ENCODE measurements around the gene AOC3.
"Not testable (repeated sequence)": the region's sequence is repeated elsewhere in the genome, so short reads cannot be mapped to it uniquely, and the experiment has no call there.

AOC3 gene

DNA sequence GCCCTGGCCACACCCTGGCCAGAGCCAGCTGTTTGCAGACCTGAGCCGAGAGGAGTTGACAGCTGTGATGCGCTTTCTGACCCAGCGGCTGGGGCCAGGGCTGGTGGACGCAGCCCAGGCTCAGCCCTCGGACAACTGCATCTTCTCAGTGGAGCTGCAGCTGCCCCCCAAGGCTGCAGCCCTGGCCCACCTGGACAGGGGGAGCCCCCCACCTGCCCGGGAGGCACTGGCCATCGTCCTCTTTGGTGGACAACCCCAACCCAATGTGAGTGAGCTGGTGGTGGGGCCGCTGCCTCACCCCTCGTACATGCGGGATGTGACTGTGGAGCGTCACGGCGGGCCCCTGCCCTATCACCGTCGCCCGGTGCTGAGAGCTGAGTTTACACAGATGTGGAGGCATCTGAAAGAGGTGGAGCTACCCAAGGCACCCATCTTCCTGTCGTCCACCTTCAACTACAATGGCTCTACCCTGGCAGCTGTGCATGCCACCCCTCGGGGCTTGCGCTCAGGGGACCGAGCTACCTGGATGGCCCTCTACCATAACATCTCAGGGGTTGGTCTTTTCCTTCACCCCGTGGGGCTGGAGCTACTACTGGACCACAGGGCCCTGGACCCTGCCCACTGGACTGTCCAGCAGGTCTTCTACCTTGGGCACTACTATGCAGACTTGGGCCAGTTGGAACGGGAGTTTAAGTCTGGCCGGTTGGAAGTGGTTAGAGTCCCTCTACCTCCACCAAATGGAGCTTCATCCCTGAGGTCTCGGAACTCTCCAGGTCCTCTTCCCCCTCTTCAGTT, 6.0 kb upstream of the AOC3 start:
- DNase-seq: no peak

DNA sequence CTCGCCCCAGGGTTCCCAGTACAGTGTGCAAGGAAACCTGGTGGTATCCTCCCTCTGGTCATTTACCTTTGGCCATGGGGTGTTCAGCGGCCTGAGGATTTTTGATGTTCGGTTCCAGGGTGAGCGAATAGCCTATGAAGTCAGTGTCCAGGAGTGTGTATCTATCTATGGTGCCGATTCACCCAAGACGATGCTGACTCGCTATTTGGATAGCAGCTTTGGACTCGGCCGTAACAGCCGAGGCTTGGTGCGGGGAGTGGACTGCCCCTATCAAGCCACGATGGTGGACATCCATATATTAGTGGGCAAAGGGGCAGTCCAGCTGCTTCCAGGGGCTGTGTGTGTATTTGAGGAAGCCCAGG, 5.5 kb upstream of the AOC3 start:
- no peak for DNase-seq

DNA sequence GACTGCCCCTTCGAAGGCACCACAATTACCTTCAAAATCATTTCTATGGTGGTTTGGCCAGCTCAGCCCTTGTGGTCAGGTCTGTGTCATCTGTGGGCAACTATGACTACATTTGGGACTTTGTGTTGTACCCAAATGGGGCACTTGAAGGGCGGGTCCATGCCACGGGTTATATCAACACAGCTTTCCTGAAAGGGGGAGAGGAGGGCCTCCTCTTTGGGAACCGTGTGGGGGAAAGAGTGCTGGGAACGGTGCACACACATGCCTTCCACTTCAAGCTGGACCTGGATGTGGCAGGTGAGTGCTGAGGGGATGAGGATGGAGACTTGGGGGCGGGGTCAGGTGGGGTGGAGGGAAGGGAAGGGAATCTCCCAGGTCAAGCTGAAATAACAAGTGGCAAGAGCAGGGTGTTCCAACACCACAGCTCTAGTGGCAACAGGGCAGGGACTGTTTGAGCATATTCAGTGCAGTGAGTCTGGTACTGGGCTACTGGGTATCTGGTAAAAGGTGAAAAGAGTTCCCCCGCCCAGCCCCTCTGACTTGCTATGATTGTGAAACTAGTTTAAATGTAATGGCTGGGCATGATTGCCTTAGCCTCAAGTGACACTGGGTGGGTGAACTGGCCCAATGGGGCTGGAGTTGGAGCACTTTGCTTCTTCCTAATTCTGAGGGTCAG, 4.9 kb upstream of the AOC3 start:
- DNase-seq: peak; percentile 68

DNA sequence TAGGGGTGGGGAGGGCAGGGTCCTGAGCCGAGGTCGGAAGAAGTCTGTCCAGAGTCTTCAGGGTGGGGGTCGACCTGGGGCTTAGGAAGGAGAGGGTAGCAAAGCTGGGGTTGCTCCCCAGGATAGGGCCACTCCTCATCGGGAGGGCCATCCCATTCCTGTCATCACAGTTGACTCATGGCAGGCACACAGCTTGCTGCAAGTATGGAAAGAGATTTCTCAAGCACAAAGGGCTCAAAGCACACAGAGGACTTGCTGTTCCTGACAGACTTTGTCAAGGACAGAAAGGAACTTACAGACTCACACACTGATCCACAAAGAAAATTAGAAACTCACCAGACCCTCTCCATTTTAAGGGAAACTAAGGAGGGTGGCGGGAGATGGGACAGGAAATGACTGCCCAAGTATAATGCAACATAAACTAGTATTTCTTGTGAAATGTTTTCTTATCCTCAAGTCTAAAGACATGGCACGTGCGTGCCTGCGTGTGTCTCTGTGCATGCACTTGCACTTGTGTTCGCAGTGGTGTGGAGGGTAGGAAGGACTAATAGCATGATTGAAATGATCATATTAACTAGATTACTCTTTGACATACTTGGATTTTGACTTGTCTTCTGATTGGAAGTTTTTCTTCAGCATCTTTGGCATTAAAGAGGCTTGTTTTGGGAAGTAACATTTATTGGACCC, 4.3 kb upstream of the AOC3 start:
- no peak for DNase-seq

DNA sequence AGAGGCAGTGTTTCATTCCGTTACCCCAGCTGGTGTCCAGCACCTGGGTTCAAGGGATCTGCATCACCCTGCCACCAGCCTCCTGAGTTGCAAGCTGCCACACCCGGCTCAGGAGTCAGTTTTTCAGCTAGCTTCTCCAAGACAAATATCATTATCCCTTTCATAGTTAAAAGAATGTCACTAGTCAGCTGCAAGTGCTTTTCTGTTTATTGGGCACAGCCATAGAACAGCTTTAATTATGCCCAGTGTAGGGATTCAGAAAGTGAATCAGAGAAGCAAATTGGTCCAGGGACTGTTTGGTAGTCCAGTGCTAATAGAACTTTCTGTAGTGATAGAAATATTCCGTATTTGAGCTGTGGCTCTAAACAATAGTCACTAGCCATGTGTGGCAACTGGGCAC, 2.9 kb upstream of the AOC3 start:
- DNase-seq: no peak

DNA sequence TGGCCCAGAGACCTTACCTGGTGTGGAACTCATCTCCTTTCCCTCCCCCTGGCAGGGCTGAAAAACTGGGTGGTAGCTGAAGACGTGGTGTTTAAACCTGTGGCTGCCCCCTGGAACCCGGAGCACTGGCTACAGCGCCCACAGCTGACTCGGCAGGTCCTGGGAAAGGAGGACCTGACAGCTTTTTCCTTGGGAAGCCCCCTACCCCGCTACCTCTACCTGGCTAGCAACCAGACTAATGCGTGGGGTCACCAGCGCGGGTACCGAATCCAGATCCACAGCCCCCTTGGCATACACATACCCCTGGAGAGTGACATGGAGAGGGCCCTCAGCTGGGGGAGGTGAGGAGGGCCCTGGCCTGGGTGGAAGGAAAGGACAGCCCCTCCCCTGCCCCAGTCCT, 2.0 kb upstream of the AOC3 start:
- no peak for DNase-seq

DNA sequence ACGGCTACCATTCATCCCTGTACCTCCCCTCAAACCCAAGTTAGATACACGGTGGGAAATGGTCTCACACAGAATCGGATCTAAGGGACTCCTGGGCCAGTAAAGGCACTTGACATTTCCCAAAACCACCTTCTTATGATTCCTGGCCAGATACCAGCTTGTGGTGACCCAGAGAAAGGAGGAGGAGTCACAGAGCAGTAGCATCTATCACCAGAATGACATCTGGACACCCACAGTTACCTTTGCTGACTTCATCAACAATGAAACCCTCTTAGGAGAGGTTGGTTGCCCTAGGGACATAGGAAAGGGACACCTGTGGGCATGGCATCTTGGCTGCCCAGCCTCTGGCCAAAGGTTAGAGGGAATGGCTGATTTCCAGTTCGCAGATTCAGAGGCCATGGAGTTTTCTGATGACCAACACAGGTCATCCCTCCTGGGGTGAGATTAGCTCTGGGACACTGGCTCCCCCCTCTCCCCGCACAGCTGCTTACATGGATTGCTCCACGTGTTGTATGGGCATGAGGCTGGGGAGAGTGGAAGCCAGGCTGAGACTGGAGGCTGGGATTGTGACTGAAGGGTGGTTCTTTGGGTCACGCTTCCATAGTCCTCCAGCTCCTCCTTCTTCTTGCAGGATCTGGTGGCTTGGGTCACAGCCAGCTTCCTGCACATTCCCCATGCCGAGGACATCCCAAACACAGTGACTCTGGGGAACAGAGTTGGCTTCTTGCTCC, 1.4 kb upstream of the AOC3 start:
- DNase-seq: no peak

DNA sequence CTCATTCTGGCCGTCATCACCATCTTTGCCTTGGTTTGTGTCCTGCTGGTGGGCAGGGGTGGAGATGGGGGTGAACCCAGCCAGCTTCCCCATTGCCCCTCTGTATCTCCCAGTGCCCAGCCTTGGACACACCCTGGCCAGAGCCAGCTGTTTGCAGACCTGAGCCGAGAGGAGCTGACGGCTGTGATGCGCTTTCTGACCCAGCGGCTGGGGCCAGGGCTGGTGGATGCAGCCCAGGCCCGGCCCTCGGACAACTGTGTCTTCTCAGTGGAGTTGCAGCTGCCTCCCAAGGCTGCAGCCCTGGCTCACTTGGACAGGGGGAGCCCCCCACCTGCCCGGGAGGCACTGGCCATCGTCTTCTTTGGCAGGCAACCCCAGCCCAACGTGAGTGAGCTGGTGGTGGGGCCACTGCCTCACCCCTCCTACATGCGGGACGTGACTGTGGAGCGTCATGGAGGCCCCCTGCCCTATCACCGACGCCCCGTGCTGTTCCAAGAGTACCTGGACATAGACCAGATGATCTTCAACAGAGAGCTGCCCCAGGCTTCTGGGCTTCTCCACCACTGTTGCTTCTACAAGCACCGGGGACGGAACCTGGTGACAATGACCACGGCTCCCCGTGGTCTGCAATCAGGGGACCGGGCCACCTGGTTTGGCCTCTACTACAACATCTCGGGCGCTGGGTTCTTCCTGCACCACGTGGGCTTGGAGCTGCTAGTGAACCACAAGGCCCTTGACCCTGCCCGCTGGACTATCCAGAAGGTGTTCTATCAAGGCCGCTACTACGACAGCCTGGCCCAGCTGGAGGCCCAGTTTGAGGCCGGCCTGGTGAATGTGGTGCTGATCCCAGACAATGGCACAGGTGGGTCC, 607 bp downstream of the AOC3 start:
- DNase-seq: not testable (repeated sequence)

DNA sequence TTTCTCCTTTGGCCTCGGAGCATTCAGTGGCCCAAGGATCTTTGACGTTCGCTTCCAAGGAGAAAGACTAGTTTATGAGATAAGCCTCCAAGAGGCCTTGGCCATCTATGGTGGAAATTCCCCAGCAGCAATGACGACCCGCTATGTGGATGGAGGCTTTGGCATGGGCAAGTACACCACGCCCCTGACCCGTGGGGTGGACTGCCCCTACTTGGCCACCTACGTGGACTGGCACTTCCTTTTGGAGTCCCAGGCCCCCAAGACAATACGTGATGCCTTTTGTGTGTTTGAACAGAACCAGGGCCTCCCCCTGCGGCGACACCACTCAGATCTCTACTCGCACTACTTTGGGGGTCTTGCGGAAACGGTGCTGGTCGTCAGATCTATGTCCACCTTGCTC, 1.4 kb downstream of the AOC3 start:
- DNase-seq: no peak

DNA sequence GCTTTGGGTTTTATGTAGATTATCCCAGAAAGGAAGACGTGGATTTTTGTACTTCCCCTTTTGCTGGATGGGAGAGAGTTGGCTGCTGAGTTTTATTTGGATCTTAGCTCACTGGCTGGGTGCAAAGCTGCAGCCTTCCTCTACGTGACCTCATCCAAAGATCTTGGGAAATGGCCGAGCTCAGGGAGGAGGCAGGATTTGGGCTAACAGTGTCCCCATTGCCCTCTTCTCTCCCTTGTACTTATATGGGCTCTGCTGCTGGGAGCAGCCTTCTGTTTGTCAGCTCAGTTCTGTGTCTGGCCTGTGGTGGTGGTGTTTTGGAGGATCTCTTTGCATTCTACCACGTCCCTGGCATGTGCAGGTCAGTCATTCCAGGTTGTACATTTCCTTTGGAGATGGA, 2.0 kb downstream of the AOC3 start:
- DNase-seq: no peak

DNA sequence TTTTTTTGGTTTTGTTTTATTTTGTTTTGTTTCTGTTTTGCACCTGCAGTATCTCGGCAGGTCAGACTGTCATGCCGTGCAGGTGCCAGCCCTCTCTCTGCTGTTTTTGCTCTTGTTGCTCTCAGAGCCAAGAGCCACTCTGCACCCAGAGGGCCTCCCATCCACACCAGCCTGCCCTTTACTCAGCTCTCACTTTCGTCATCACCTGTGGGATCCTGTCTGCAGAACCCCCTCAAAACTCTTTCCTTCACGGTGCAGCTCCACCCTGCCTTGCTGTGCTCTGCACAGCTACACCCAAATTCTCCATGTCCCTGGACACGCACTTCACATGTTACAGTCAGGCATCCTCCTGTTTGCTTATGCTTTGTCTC, 2.6 kb downstream of the AOC3 start:
- DNase-seq: no peak

DNA sequence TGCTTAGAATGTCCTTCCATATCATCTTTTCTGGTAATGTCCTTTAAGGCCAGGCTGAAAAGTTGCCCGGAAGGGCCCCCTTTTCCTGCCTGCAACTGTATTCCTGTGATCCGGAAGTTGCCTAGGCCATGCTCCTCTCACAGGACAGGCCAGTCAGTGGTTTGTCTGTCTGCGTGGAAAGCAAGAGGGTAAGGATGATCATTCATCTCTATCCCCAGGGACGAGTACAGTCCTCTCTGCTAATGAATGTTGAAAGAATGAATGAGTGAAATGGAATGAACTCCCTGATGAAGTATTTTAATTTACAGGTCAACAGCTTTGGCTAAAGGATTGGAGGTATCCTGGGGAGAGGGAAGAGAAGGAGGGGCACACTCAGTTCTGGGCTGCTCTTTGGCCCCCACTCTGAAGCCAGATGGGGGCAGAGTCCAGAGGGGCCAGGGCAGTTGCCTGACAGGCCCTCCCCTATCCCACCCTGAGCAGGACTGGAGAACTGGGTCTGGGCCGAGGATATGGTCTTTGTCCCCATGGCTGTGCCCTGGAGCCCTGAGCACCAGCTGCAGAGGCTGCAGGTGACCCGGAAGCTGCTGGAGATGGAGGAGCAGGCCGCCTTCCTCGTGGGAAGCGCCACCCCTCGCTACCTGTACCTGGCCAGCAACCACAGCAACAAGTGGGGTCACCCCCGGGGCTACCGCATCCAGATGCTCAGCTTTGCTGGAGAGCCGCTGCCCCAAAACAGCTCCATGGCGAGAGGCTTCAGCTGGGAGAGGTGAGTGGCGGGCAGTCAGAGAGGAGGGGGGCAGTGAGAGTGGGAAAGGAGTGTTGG, 3.2 kb downstream of the AOC3 start:
- no peak for DNase-seq

DNA sequence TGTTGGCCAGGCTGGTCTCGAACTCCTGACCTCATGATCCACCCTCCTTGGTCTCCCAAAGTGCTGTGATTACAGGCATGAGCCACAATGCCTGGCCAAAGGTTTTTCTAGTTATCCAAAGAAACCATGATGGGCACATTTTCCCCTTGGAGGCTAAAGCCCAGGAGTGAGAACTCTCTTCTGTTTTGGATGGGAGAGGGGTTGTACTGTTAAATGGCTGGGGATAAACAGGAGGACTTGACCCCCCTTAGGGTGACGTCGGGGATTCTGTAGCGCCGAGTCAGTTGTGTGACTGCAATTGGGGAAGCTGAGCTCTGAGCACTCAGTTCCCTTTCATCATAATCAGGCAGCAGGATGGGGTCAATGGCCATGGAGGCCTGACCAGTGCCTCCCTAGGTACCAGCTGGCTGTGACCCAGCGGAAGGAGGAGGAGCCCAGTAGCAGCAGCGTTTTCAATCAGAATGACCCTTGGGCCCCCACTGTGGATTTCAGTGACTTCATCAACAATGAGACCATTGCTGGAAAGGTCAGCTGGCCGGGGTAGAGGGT, 4.1 kb downstream of the AOC3 start:
- DNase-seq: no peak

DNA sequence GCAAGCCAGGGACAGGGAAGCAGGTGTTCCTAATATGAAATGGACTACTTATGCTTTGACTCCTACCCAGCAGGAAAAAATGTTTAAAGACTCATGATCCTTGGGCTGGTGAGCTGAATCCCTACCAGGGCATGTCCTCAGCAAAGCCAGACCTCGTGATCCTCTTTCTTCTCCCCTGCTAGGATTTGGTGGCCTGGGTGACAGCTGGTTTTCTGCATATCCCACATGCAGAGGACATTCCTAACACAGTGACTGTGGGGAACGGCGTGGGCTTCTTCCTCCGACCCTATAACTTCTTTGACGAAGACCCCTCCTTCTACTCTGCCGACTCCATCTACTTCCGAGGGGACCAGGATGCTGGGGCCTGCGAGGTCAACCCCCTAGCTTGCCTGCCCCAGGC, 5.1 kb downstream of the AOC3 start:
- not testable (repeated sequence) for DNase-seq

DNA sequence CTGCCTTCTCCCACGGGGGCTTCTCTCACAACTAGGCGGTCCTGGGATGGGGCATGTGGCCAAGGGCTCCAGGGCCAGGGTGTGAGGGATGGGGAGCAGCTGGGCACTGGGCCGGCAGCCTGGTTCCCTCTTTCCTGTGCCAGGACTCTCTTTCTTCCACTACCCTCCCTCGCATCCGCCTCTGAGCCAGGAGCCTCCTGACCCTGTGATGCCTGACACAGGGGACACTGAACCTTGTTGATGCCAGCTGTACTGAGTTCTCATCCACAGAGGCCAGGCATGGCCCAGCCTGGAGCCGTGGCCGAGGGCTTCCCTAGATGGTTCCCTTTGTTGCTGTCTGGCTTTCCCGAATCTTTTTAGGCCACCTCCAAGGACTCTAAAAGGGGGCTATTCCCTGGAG, 5.5 kb downstream of the AOC3 start:
- DNase-seq: not testable (repeated sequence)

DNA sequence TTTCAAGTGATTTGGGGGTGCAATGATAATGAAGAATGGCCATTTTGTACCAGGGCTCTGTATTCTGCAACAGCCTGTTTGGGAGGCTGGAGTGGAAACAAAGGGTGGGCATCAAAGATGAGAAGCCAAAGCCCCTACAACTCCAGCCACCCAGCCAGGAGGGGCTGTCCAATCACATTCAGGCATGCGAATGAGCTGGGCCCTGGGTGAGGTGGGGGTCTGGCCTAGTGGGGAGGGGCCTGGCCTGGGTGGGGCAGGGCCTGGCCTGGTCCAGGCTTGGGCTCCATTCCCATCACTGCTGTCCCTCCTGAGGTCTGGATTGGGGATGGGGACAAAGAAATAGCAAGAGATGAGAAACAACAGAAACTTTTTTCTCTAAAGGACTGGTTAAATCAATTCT, 6.4 kb downstream of the AOC3 start:
- DNase-seq: no peak

DNA sequence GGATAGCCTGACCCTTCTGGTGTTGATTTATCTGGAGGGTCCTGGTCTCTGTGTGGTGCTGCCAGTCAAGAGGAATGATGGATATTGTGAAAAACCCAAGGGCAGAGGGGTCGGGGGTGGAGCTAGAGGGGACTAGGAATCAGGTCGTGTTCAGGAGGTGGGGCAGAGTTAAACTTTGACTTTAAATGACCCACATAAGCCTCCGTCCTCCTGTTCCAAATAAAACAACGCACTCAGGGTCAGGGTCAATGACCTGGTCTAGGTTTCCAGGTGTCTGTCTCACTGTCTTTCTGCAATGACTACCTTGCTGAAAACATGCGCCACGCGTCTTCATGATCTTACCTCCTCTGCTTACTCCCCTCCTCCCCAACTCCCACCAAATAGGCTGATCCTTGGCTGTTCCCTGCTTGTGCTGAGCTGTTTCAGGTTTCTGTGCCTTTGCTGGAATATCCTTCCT, 14.7 kb downstream of the AOC3 start:
- no peak for DNase-seq

DNA sequence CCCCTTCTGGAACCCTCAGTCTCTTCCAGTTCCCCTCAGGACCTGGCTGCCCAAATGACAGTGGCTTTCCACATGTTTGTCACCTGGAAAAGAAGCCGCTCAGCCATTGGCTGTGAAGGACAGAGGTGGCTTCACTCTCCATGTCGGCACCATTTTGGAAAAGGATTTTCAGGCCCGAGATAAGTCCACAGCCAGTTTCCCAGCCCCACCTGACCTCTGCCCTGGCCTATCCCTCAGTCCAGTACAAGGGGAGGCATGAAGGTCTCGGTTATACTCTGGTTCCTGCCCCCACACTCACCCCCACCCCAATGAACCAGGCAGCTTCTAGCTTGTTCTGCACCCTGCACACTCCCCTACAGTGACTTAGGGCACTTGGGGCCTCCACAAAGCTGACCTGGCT, 15.2 kb downstream of the AOC3 start:
- no peak for DNase-seq

DNA sequence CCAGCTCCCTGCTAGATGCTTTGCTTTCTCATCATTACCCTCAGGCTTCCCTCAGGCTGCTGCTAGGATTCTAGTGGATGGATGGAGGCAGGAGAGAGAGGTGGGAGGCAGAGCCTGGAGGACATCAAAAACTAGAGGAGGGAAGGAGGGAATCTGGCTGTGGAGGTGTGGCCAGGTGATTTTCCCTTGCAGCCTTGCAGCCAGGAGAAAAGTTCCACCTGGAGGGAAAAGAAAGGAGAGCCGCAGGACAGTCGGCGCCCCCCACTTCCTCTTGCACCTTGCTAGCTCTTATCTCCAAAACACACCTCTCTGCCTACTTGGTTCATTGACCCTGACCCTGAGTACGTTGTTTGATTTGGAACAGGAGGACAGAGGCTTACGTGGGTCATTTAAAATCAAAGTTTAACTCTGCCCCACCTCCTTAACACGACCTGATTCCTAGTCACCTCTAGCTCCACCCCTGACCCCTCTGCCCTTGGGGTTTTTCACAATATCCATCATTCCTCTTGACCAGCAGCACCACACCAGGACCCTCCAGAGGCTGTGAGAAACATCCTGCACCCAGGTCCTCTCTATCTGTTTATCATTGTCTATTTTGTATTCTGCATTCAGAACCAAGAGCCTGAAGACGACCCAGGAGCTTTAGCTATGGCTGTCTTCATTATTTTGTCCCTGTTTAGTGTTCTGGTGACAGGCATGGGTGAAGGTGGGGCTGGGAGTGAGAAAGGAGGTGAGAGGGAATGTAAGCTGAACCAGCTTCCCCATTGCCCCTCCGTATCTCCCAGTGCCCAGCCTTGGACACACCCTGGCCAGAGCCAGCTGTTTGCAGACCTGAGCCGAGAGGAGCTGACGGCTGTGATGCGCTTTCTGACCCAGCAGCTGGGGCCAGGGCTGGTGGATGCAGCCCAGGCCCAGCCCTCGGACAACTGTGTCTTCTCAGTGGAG, 15.9 kb downstream of the AOC3 start:
- no peak for DNase-seq

DNA sequence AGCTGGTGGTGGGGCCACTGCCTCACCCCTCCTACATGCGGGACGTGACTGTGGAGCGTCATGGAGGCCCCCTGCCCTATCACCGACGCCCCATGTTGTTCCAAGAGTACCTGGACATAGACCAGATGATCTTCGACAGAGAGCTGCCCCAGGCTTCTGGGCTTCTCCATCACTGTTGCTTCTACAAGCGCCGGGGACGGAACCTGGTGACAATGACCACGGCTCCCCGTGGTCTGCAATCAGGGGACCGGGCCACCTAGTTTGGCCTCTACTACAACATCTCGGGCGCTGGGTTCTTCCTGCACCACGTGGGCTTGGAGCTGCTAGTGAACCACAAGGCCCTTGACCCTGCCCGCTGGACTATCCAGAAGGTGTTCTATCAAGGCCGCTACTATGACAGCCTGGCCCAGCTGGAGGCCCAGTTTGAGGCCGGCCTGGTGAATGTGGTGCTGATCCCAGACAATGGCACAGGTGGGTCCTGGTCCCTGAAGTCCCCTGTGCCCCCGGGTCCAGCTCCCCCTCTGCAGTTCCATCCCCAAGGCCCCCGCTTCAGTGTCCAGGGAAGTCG, 16.8 kb downstream of the AOC3 start:
- not testable (repeated sequence) for DNase-seq
